CD4-positive, alpha-beta memory T cell (primary cell): ENCODE data around the gene ZSWIM5. TPM values are rescaled to one million over a fixed set of nuclear protein-coding genes. Genes with fewer than 3 reads are reported as not detected.
"Not testable (repeated sequence)": the region's sequence is repeated elsewhere in the genome, so short reads cannot be mapped to it uniquely, and the experiment has no call there.

Experiments
- CTCF ChIA-PET: fragments of 350-600 bp; sonication (Branson Sonifier 250); formaldehyde crosslinking; loops from one replicate; lab custom pipeline; 2021; ENCODE audit warnings: inconsistent platforms; ENCODE audit not compliant: partially characterized antibody; lab: Charles Lee
- POLR2A ChIA-PET: fragments of 350-600 bp; sonication (Branson Sonifier 250); formaldehyde crosslinking; loops from one replicate; lab custom pipeline; 2021; ENCODE audit not compliant: partially characterized antibody; lab: Charles Lee
- DNase-seq, 5 donors: peaks; one replicate each; pipeline versions ENCODE4 v3.0.0 to v3.0.0-alpha.2; 2020 to 2022; ENCODE audit warnings: mixed read lengths in 1 of 5
- H3K27ac ChIP-seq: one replicate; pipeline ENCODE4 v1.7.0; 2013; ENCODE audit warnings: low read depth, low read length
- H3K27me3 ChIP-seq: 2 replicates; pipeline ENCODE4 v1.7.0; 2013; ENCODE audit warnings: mild to moderate bottlenecking, low read length, moderate library complexity; ENCODE audit not compliant: insufficient read depth
- H3K36me3 ChIP-seq: 2 replicates; pipeline ENCODE4 v1.7.0; 2013; ENCODE audit warnings: mild to moderate bottlenecking, low read length, moderate library complexity; ENCODE audit not compliant: insufficient read depth
- H3K4me1 ChIP-seq: 2 replicates; pipeline ENCODE4 v1.7.0; 2013; ENCODE audit warnings: mild to moderate bottlenecking, low read length, moderate library complexity; ENCODE audit not compliant: insufficient read depth
- H3K4me3 ChIP-seq, 2 donors: one replicate each; pipeline ENCODE4 v1.7.0; 2013; ENCODE audit warnings: low read length in 2 of 2, mild to moderate bottlenecking in 1 of 2
- H3K9me3 ChIP-seq, 2 donors: one replicate each; pipeline ENCODE4 v1.7.0; 2013; ENCODE audit warnings: low read length in 2 of 2, control low read depth in 1 of 2; ENCODE audit not compliant: control insufficient read depth in 1 of 2
- H3K27ac Mint-ChIP-seq, 7 donors: one replicate each; pipeline ENCODE4 v1.8.0; 2020 to 2021; ENCODE audit warnings: mixed read lengths in 7 of 7, mild to moderate bottlenecking in 6 of 7, inconsistent platforms in 3 of 7, moderate library complexity in 3 of 7
- H3K27me3 Mint-ChIP-seq, 2 donors: one replicate each; pipeline ENCODE4 v1.8.0; 2020 to 2021; ENCODE audit warnings: mixed read lengths in 2 of 2
- H3K36me3 Mint-ChIP-seq, 2 donors: one replicate each; pipeline ENCODE4 v1.8.0; 2020 to 2021; ENCODE audit warnings: mixed read lengths in 2 of 2, inconsistent platforms in 1 of 2, mild to moderate bottlenecking in 1 of 2
- H3K4me1 Mint-ChIP-seq, 4 donors: one replicate each; pipeline ENCODE4 v1.8.0; 2020 to 2021; ENCODE audit warnings: mixed read lengths in 4 of 4, mild to moderate bottlenecking in 1 of 4
- H3K4me3 Mint-ChIP-seq, 8 donors: one replicate each; pipeline ENCODE4 v1.8.0; 2020 to 2021; ENCODE audit warnings: mixed read lengths in 8 of 8, mild to moderate bottlenecking in 7 of 8, moderate library complexity in 6 of 8, inconsistent platforms in 3 of 8
- H3K9me3 Mint-ChIP-seq, 8 donors: one replicate each; pipeline ENCODE4 v1.8.0; 2020 to 2021; ENCODE audit warnings: mixed read lengths in 8 of 8, mild to moderate bottlenecking in 5 of 8, inconsistent platforms in 3 of 8, moderate library complexity in 1 of 8
- intact Hi-C: fragments of 100-400 bp; cut with micrococcal nuclease; formaldehyde crosslinking; loops from one replicate; pipeline ENCODE4 v1.15.1; 2023
- polyA plus RNA-seq, 2 donors: library from polyadenylated mRNA; unstranded; fragments of 300-500 nt; fragmentation: Illumina TruSeq; gene quantifications; one replicate each; pipeline ENCODE4 v1.2.3, GENCODE V29; 2021
- total RNA-seq, 2 experiments: library from RNA; stranded (reverse); gene quantifications; one replicate each; pipeline ENCODE4 v1.2.3, GENCODE V29; 2021

The ZSWIM5 gene
- total and polyA plus RNA-seq, 4 experiments from 2014 or later, result 0.09 to 3.7 (median 2.0) TPM

DNA sequence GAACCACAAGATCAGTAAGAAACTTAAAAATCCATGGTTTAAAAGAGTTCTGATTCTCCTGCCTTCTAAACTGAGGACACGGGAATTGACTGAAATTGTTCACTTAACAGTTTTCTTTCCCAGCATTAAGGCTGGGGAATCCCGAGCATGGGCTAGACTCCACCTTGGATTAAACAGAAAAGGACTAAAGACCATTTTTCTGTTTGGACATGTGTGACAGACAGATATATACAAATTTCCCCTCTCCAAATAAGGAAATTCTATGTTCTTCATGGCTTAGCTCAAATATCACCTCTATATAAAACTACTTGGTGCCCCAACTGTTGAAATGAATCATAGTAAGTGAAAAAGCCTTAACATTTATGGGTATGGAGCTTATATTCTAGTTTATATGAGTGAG, 109.3 kb downstream of the ZSWIM5 start:
- Mint-ChIP-seq H3K4me1 (no peaks in the 10 kb centered on the region), H3K4me3 (no peak overlapping the region), H3K27ac (no peak overlapping the region), H3K9me3 (no peaks in the 10 kb centered on the region), H3K36me3 (no peaks in the 10 kb centered on the region), H3K27me3 (no peaks in the 10 kb centered on the region)
- Histone ChIP-seq H3K9me3 (no peaks in the 10 kb centered on the region), H3K4me3 (no peak overlapping the region), H3K27ac (no peak overlapping the region), H3K36me3 (no peaks in the 10 kb centered on the region), H3K27me3 (no peaks in the 10 kb centered on the region), H3K4me1 (no peaks in the 10 kb centered on the region)
- intact Hi-C loops, result no loop called here
- CTCF ChIA-PET, result no interaction called here
- no peak for DNase-seq
- POLR2A ChIA-PET, result no interaction called here

GRCh38 chr1:45095450-45095849, 111.0 kb downstream of the ZSWIM5 start:
- no peak overlapping the region for H3K27ac ChIP-seq
- CTCF ChIA-PET, result no interaction called here
- intact Hi-C loops, result no loop called here
- Mint-ChIP-seq H3K27me3 (no peaks in the 10 kb centered on the region), H3K9me3 (no peaks in the 10 kb centered on the region), H3K36me3 (no peaks in the 10 kb centered on the region), H3K4me3 (no peak overlapping the region), H3K4me1 (no peaks in the 10 kb centered on the region), H3K27ac (no peak overlapping the region)
- no peaks in the 10 kb centered on the region for H3K4me1 ChIP-seq
- POLR2A ChIA-PET, result no interaction called here
- no peaks in the 10 kb centered on the region for H3K9me3 ChIP-seq
- H3K36me3 ChIP-seq, result no peaks in the 10 kb centered on the region
- DNase-seq, result no peak
- H3K27me3 ChIP-seq, result no peaks in the 10 kb centered on the region
- no peak overlapping the region for H3K4me3 ChIP-seq

GRCh38 chr1:45094371-45094770, 112.0 kb downstream of the ZSWIM5 start:
- CTCF ChIA-PET, H3K27ac ChIP-seq, H3K27me3 ChIP-seq, H3K27ac Mint-ChIP-seq, H3K36me3 Mint-ChIP-seq, H3K4me3 ChIP-seq, H3K27me3 Mint-ChIP-seq, POLR2A ChIA-PET, H3K4me1 ChIP-seq, H3K4me3 Mint-ChIP-seq, intact Hi-C loops, H3K4me1 Mint-ChIP-seq, DNase-seq, H3K36me3 ChIP-seq, H3K9me3 Mint-ChIP-seq, H3K9me3 ChIP-seq: not testable (repeated sequence)

DNA sequence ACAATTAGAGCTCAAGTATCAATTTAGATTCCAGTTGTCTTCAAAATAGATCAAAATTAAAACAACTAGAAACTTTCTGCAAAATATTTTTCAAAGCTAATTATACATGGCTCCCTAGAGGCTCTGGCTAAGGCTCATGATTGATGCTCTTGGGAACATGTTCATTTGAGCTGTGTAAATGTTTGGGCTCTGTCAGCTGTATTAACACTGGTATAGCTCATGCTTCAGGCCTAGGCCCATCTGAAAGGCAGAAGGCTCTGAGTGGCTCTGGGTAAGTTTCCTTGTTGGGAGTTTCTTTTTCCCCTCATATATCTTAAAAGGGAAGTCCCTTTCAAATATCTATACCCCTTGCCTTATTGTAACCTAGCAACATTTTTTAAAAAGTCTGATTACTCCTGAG, 113.1 kb downstream of the ZSWIM5 start:
- intact Hi-C loops, result no loop called here
- Mint-ChIP-seq H3K27ac (no peak overlapping the region), H3K27me3 (no peaks in the 10 kb centered on the region), H3K4me1 (no peaks in the 10 kb centered on the region), H3K9me3 (no peaks in the 10 kb centered on the region), H3K36me3 (no peaks in the 10 kb centered on the region), H3K4me3 (no peak overlapping the region)
- Histone ChIP-seq H3K27ac (no peak overlapping the region), H3K27me3 (no peaks in the 10 kb centered on the region), H3K9me3 (no peaks in the 10 kb centered on the region), H3K4me3 (no peak overlapping the region), H3K36me3 (no peaks in the 10 kb centered on the region), H3K4me1 (no peaks in the 10 kb centered on the region)
- CTCF ChIA-PET, result no interaction called here
- POLR2A ChIA-PET, result no interaction called here
- DNase-seq, result no peak

DNA sequence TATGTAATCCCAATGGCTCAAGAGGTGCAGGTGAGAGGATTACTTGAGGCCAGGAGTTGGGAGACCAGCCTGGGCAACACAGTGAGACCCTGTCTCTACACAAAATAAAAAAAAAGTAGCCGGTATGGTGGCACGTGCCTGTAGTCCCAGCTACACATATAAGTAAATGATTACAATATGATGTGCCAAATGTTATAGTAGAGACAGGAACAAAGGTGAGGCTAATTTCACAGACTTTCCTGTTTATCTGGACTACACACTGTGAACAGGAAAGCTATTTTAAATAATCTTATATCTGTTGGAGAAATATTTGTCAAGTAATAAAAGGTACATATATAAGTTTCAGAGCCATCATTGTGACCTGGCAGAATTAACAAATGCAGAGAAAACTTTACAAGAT, 116.7 kb downstream of the ZSWIM5 start:
- Histone ChIP-seq H3K27ac (no peak overlapping the region), H3K27me3 (no peaks in the 10 kb centered on the region), H3K4me3 (no peak overlapping the region), H3K9me3 (no peaks in the 10 kb centered on the region), H3K4me1 (no peaks in the 10 kb centered on the region), H3K36me3 (no peaks in the 10 kb centered on the region)
- Mint-ChIP-seq H3K36me3 (peaks cover 0 to 5% of the 10 kb centered on the region in 2 donors), H3K27me3 (no peaks in the 10 kb centered on the region), H3K27ac (peak overlapping the region in 1 of 7 donors; percentile 11), H3K9me3 (peaks cover 0 to 1% (median 0%) of the 10 kb centered on the region in 8 donors), H3K4me1 (no peaks in the 10 kb centered on the region), H3K4me3 (no peak overlapping the region)
- POLR2A ChIA-PET, result interaction anchor here (0.7 kb wide), 1 partner anchor 142 kb away, joined by 3 read pairs; no protein-coding TSS in a partner anchor
- intact Hi-C loops, result no loop called here
- CTCF ChIA-PET, result no interaction called here
- DNase-seq, result no peak

GRCh38 chr1:45084562-45084961, 121.8 kb downstream of the ZSWIM5 start:
- CTCF ChIA-PET, result no interaction called here
- no peaks in the 10 kb centered on the region for H3K27me3 Mint-ChIP-seq
- Histone ChIP-seq H3K4me3 (no peak overlapping the region), H3K27me3 (no peaks in the 10 kb centered on the region), H3K36me3 (no peaks in the 10 kb centered on the region), H3K9me3 (no peaks in the 10 kb centered on the region), H3K27ac (no peak overlapping the region), H3K4me1 (no peaks in the 10 kb centered on the region)
- no peaks in the 10 kb centered on the region for H3K4me1 Mint-ChIP-seq
- intact Hi-C loops, result no loop called here
- H3K36me3 Mint-ChIP-seq, result peaks cover 0 to 26% of the 10 kb centered on the region in 2 donors
- no peak overlapping the region for H3K4me3 Mint-ChIP-seq
- H3K27ac Mint-ChIP-seq, result no peak overlapping the region
- peaks cover 0 to 1% (median 0%) of the 10 kb centered on the region in 8 donors for H3K9me3 Mint-ChIP-seq
- no peak for DNase-seq
- POLR2A ChIA-PET, result no interaction called here

DNA sequence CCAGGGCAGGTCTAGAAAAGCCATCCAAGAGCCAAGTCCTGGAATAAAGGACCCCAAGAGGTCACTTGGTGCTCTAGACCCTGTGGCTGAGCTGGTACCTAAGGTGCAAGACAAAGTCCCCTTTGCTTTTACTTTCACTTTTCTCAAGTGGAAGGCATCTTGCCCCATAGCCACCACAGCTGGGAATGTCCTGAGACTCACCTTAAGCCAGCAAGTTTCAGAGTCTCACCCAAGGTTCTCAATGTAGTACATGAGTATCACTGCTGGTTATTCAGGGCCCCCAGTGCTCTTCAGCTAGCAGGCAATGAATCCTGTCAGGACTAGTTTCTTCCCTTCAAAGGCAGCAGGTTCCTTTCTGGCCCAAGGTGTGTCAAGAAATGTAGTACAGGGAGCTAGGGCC, 126.9 kb downstream of the ZSWIM5 start:
- Mint-ChIP-seq H3K9me3 (peaks cover 0 to 21% (median 15%) of the 10 kb centered on the region in 8 donors), H3K4me3 (no peak overlapping the region), H3K27me3 (peaks cover 0 to 2% of the 10 kb centered on the region in 2 donors), H3K4me1 (no peaks in the 10 kb centered on the region), H3K36me3 (peaks cover 3 to 31% of the 10 kb centered on the region in 2 donors), H3K27ac (no peak overlapping the region)
- POLR2A ChIA-PET, result no interaction called here
- Histone ChIP-seq H3K4me3 (no peak overlapping the region), H3K36me3 (no peaks in the 10 kb centered on the region), H3K9me3 (no peaks in the 10 kb centered on the region), H3K27me3 (no peaks in the 10 kb centered on the region), H3K4me1 (no peaks in the 10 kb centered on the region), H3K27ac (no peak overlapping the region)
- DNase-seq, result no peak
- CTCF ChIA-PET, result no interaction called here
- intact Hi-C loops, result no loop called here

DNA sequence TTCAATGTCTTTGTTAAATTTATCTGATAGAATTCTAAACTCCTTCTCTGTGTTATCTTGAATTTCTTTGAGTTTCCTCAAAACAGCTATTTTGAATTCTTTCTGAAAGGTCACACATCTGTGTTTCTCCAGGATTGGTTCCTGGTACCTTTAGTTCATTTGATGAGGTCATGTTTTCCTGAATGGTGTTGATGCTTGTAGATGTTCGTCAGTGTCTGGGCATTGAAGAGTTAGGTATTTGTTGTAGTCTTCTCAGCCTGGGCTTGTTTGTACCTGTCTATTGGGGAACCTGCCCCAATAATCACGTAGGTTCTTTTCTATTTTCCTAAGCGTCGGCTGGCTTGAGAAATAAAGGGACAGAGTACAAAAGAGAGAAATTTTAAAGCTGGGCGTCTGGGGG, 129.4 kb downstream of the ZSWIM5 start:
- H3K9me3 Mint-ChIP-seq, result peaks cover 3 to 34% (median 24%) of the 10 kb centered on the region in 8 donors
- intact Hi-C loops, H3K4me3 ChIP-seq, H3K4me1 Mint-ChIP-seq, H3K27me3 Mint-ChIP-seq, H3K9me3 ChIP-seq, CTCF ChIA-PET, H3K27me3 ChIP-seq, H3K27ac Mint-ChIP-seq, H3K4me3 Mint-ChIP-seq, H3K36me3 ChIP-seq, H3K4me1 ChIP-seq, H3K27ac ChIP-seq, DNase-seq, POLR2A ChIA-PET: not testable (repeated sequence)
- H3K36me3 Mint-ChIP-seq, result peaks cover 3 to 17% of the 10 kb centered on the region in 2 donors
